Adrenal gland (tissue), 12 donors: ENCODE data around the gene NINL. TPM values are rescaled to one million over a fixed set of nuclear protein-coding genes. Genes with fewer than 3 reads are reported as not detected.

Source experiments
- DNase-seq, 7 donors: peaks; one replicate each; pipeline ENCODE4 v3.0.0-alpha.2; 2019 to 2020
- H3K27ac ChIP-seq, 5 donors: fragments of 200-600 bp; sonication (generic) in 4 of 5; 1 replicate in 3 of 5; 2 replicates in 2 of 5; pipeline versions ENCODE4 v1.5.1 to v1.8.0; 2016 to 2020; ENCODE audit warnings: mild to moderate bottlenecking in 1 of 5
- H3K27me3 ChIP-seq: fragments of 200-600 bp; 2 replicates; pipeline ENCODE4 v1.8.0; 2021
- H3K36me3 ChIP-seq, 2 donors: fragments of 200-600 bp; replicated peaks in 1 of 2; 1 replicate in 1 of 2; 2 replicates in 1 of 2; pipeline versions ENCODE4 v1.5.1 to v1.8.0; 2018 to 2022
- H3K4me1 ChIP-seq, 2 donors: fragments of 200-600 bp; replicated peaks in 1 of 2; 1 replicate in 1 of 2; 2 replicates in 1 of 2; pipeline versions ENCODE4 v1.5.1 to v1.8.0; 2018 to 2021
- H3K4me3 ChIP-seq, 4 donors: fragments of 200-600 bp; sonication (generic) in 3 of 4; one replicate each; pipeline ENCODE4 v1.5.1; 2016 to 2018
- H3K9me3 ChIP-seq, 3 donors: fragments of 200-600 bp; sonication (generic) in 1 of 3; replicated peaks in 1 of 3; 1 replicate in 2 of 3; 2 replicates in 1 of 3; pipeline versions ENCODE4 v1.5.1 to v1.8.0; 2016 to 2021
- CTCF ChIP-seq, 6 experiments: fragments of 450-650 bp in 4 of 6; fragments of 200-600 bp in 2 of 6; sonication (generic) in 1 of 6; IDR thresholded peaks; 1 replicate in 5 of 6; 2 replicates in 1 of 6; pipeline versions ENCODE4 v1.5.1 to v1.8.0; 2016 to 2021; ENCODE audit warnings: antibody characterized with exemption in 6 of 6, mild to moderate bottlenecking in 2 of 6, moderate library complexity in 1 of 6
- POLR2A ChIP-seq, 2 donors: fragments of 450-650 bp; IDR thresholded peaks; one replicate each; pipeline ENCODE4 v1.6.1; 2017; ENCODE audit warnings: antibody characterized with exemption in 2 of 2, mild to moderate bottlenecking in 2 of 2, moderate library complexity in 1 of 2
- WGBS, 4 donors: extraction: QIAGEN DNeasy Blood & Tissue Kit in 2 of 4; methylation state at CpG; one replicate each; pipeline versions ENCODE4 v1.1.5 to v1.1.7; 2013 to 2017; 5-methylcytosine and 5-hydroxymethylcytosine counted together
- intact Hi-C, 2 donors: fragments of 100-400 bp; cut with DNase I; formaldehyde crosslinking; loops; one replicate each; pipeline versions ENCODE4 v1.14.1 to v1.15.0; 2022 to 2023
- polyA plus RNA-seq, 3 donors: library from polyadenylated mRNA; stranded (reverse); fragments of 200-250 nt in 2 of 3; fragments of 350-450 nt in 1 of 3; fragmentation: Illumina TruSeq in 1 of 3; extraction: RNeasy Lipid Tissue Mini Kit (QIAGEN cat#74804) in 1 of 3; gene quantifications; one replicate each; pipeline ENCODE4 v1.2.3, GENCODE V29; 2013 to 2014
- small RNA-seq, 2 donors: library from RNA; depleted of rRNA; stranded (forward); fragments of <200 nt; gene quantifications; one replicate each; pipeline ENCODE3, GENCODE V24; 2016
- total RNA-seq, 9 donors: library from RNA; depleted of rRNA in 4 of 9; stranded (reverse); fragments of >200 nt in 4 of 9; fragments of 120-200 nt in 1 of 9; fragmentation: NEBNext Ultra II Directional in 1 of 9; extraction: Animal tissue kit (Norgen Biotek cat#: 25700) in 1 of 9; gene quantifications; one replicate each; pipeline versions ENCODE4 v1.1.0 to v1.2.4, GENCODE V29; 2013 to 2023
- donor health status: healthy with polysubstance abuse.
- donor health status: Bipolar disorder and iron deficiency.
- donor health status: DM: yes; HTN: yes; CAD: no.
- donor health status: DM: no; HTN: no; CAD: no.
- donor health status: DM: no; HTN: no; CAD: no.
- donor health status: DM: yes; HTN: yes; CAD: no.

Gene NINL
- total and polyA plus RNA-seq, 12 donors = 10.0 to 30.9 (median 15.4) TPM

- no peak overlapping the region for H3K27ac ChIP-seq
- 90 to 98% (median 90%) methylated on average over 5 of the region's 5 CpGs for whole genome bisulfite sequencing, 4 donors
- H3K9me3 ChIP-seq = no peaks in the 10 kb centered on the region
- no peaks in the 10 kb centered on the region for H3K36me3 ChIP-seq
- H3K4me1 ChIP-seq = peaks cover 6 to 8% of the 10 kb centered on the region in 2 donors
- TF ChIP-seq CTCF (IDR thresholded peaks at IDR 0.05) (no peak), POLR2A (IDR thresholded peaks at IDR 0.05) (no peak)
- no peak for DNase-seq
- intact Hi-C loops = no loop called here
- H3K27me3 ChIP-seq = no peaks in the 10 kb centered on the region
- H3K4me3 ChIP-seq = no peak overlapping the region
Observed at GRCh38 chr20:25408890-25409289, 176.4 kb downstream of the NINL start.

GRCh38 chr20:25408170-25408547 lies 177.2 kb downstream of the NINL start:
- WGBS, 4 donors = 2 to 7% (median 5%) methylated on average over 4 of the region's 4 CpGs
- H3K27me3 ChIP-seq = no peaks in the 10 kb centered on the region
- no peaks in the 10 kb centered on the region for H3K36me3 ChIP-seq
- H3K27ac ChIP-seq = peak overlapping the region in 2 of 5 donors; percentile 55 to 60
- peak overlapping the region in 3 of 4 donors; percentile 49 to 68 (median 67) for H3K4me3 ChIP-seq
- intact Hi-C loops = no loop called here
- DNase-seq = no peak
- no peaks in the 10 kb centered on the region for H3K9me3 ChIP-seq
- no peak for TF ChIP-seq CTCF (IDR thresholded peaks at IDR 0.05)
- TF ChIP-seq POLR2A (IDR thresholded peaks at IDR 0.05) = no peak
- H3K4me1 ChIP-seq = peaks cover 6 to 8% of the 10 kb centered on the region in 2 donors

GRCh38 chr20:25407311-25408169 lies 177.8 kb downstream of the NINL start, which contains the start of gene GINS1:
Gene GINS1, plus strand, starts transcription at chr20:25407673. Its CDS starts 148 bp downstream, at chr20:25407821.
- peaks cover 6 to 8% of the 10 kb centered on the region in 2 donors for H3K4me1 ChIP-seq
- 1 to 2% (median 1%) methylated on average over 20 to 56 of the region's 56 CpGs for WGBS, 4 donors
- DNase-seq = peak; percentile 64 to 87 (median 79)
- H3K27ac ChIP-seq = peak within 1 kb of the TSS in 3 of 5 donors; percentile 36 to 60 (median 55)
- H3K27me3 ChIP-seq = no peaks in the 10 kb centered on the region
- H3K9me3 ChIP-seq = no peaks in the 10 kb centered on the region
- intact Hi-C loops = no loop called here
- peak within 1 kb of the TSS in 3 of 4 donors; percentile 49 to 68 (median 67) for H3K4me3 ChIP-seq
- no peaks in the 10 kb centered on the region for H3K36me3 ChIP-seq
- TF ChIP-seq CTCF (IDR thresholded peaks at IDR 0.05) (no peak), POLR2A (IDR thresholded peaks at IDR 0.05) (peak in 1 of 2 donors; percentile 33)

Small RNA genes lying within 50 kb of the gene (small RNA-seq; reads per million reads assigned to genes)
- 0 reads per million in 2 donors for gene RNU6ATAC17P

Other genes with a start within 250 kb of the NINL start
- gene ABHD12, start 194.7 kb downstream of the NINL start, total RNA-seq = 10 to 100 TPM; 17.6 to 95.8 (median 55.0) TPM
- 10 to 100 TPM; 30.3 to 69.3 (median 51.9) TPM for gene ABHD12, start 194.7 kb downstream of the NINL start, polyA plus RNA-seq
- gene GINS1, start 177.9 kb downstream of the NINL start, total RNA-seq = 1 to 10 TPM in 7 of 9 donors, under 1 TPM in 2; 0.30 to 7.0 (median 1.3) TPM
- 1 to 10 TPM in 1 of 3 donors, under 1 TPM in 2; 0.30 to 1.6 (median 0.56) TPM for gene GINS1, start 177.9 kb downstream of the NINL start, polyA plus RNA-seq
- 10 to 100 TPM in 3 of 9 donors, 1 to 10 TPM in 6; 5.5 to 13.6 (median 7.8) TPM for gene NANP, start 38.5 kb upstream of the NINL start, total RNA-seq
- gene NANP, start 38.5 kb upstream of the NINL start, polyA plus RNA-seq = 10 to 100 TPM in 1 of 3 donors, 1 to 10 TPM in 2; 1.8 to 12.2 (median 2.2) TPM
- 10 to 100 TPM in 5 of 9 donors, 1 to 10 TPM in 4; 7.1 to 24.3 (median 10.5) TPM for gene ZNF337, start 111.3 kb upstream of the NINL start, total RNA-seq
- 10 to 100 TPM; 11.6 to 29.4 (median 22.2) TPM for gene ZNF337, start 111.3 kb upstream of the NINL start, polyA plus RNA-seq